ENCODE results near the gene C1QTNF2.
A peak's percentile ranks its signal among the peaks of the same experiment; 100 is the strongest.

The C1QTNF2 gene

DNA sequence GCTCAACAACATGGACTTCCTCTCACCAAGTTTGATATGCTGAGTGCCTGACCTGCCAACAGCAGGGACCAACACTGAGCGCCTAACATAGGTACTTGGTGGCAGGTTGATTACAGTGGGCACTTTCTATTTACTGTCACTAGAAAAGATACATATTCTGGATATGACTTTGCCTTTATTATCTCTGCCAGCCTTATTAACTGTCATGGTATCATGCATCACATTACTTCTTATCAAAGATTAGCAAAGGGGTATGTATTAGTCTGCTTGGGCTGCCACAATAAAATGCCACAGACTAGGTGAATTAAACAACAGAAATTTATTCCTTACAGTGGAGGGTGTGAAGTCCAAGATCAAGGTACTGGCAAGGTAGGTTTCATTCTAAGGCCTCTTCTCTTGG, 14.3 kb upstream of the C1QTNF2 start:
- Histone ChIP-seq H3K9me3 (ENCODE audit: low read length) (peaks cover 9% of the 10 kb centered on the region), H3K36me3 (ENCODE audit: insufficient read depth, low read length) (peaks cover 2% of the 10 kb centered on the region), H3K27me3 (ENCODE audit: insufficient read depth, low read length) (no peaks in the 10 kb centered on the region), H3K4me1 (ENCODE audit: insufficient read depth, low read length) (peaks cover 7% of the 10 kb centered on the region), H3K4me3 (ENCODE audit: low read length) (no peak overlapping the region), H2AFZ (ENCODE audit: low read depth, low read length) (no peak overlapping the region)

- Histone ChIP-seq H3K4me3 (ENCODE audit: low read length) (no peak overlapping the region), H3K36me3 (ENCODE audit: insufficient read depth, low read length) (no peaks in the 10 kb centered on the region), H3K9me3 (ENCODE audit: low read length) (peaks cover 2% of the 10 kb centered on the region), H2AFZ (ENCODE audit: low read depth, low read length) (no peak overlapping the region), H3K4me1 (ENCODE audit: insufficient read depth, low read length) (peaks cover 13% of the 10 kb centered on the region), H3K27me3 (ENCODE audit: insufficient read depth, low read length) (no peaks in the 10 kb centered on the region)
Observed at GRCh38 chr5:160382346-160382745, 11.9 kb upstream of the C1QTNF2 start.

GRCh38 chr5:160380041-160380440, 9.6 kb upstream of the C1QTNF2 start:
- Histone ChIP-seq H2AFZ (ENCODE audit: low read depth, low read length) (no peak overlapping the region), H3K36me3 (ENCODE audit: insufficient read depth, low read length) (no peaks in the 10 kb centered on the region), H3K4me1 (ENCODE audit: insufficient read depth, low read length) (peaks cover 14% of the 10 kb centered on the region), H3K9me3 (ENCODE audit: low read length) (no peaks in the 10 kb centered on the region), H3K4me3 (ENCODE audit: low read length) (no peak overlapping the region), H3K27me3 (ENCODE audit: insufficient read depth, low read length) (no peaks in the 10 kb centered on the region)

GRCh38 chr5:160379511-160379910, 9.1 kb upstream of the C1QTNF2 start:
- Histone ChIP-seq H3K4me1 (ENCODE audit: insufficient read depth, low read length) (peaks cover 17% of the 10 kb centered on the region), H3K27me3 (ENCODE audit: insufficient read depth, low read length) (no peaks in the 10 kb centered on the region), H3K4me3 (ENCODE audit: low read length) (no peak overlapping the region), H3K9me3 (ENCODE audit: low read length) (no peaks in the 10 kb centered on the region), H3K36me3 (ENCODE audit: insufficient read depth, low read length) (no peaks in the 10 kb centered on the region), H2AFZ (ENCODE audit: low read depth, low read length) (no peak overlapping the region)

GRCh38 chr5:160378330-160378729, 7.9 kb upstream of the C1QTNF2 start:
- Histone ChIP-seq H3K36me3 (ENCODE audit: insufficient read depth, low read length) (no peaks in the 10 kb centered on the region), H3K27me3 (ENCODE audit: insufficient read depth, low read length) (no peaks in the 10 kb centered on the region), H3K4me3 (ENCODE audit: low read length) (no peak overlapping the region), H3K9me3 (ENCODE audit: low read length) (no peaks in the 10 kb centered on the region), H2AFZ (ENCODE audit: low read depth, low read length) (no peak overlapping the region), H3K4me1 (ENCODE audit: insufficient read depth, low read length) (peaks cover 17% of the 10 kb centered on the region)

GRCh38 chr5:160377651-160378050, 7.2 kb upstream of the C1QTNF2 start:
- H3K9me3 ChIP-seq (ENCODE audit: low read length) = no peaks in the 10 kb centered on the region
- H3K4me1 ChIP-seq (ENCODE audit: insufficient read depth, low read length) = peaks cover 17% of the 10 kb centered on the region
- H3K27me3 ChIP-seq (ENCODE audit: insufficient read depth, low read length) = no peaks in the 10 kb centered on the region
- H3K4me3 ChIP-seq (ENCODE audit: low read length) = no peak overlapping the region
- no peak overlapping the region for H2AFZ ChIP-seq (ENCODE audit: low read depth, low read length)
- H3K36me3 ChIP-seq (ENCODE audit: insufficient read depth, low read length) = no peaks in the 10 kb centered on the region

DNA sequence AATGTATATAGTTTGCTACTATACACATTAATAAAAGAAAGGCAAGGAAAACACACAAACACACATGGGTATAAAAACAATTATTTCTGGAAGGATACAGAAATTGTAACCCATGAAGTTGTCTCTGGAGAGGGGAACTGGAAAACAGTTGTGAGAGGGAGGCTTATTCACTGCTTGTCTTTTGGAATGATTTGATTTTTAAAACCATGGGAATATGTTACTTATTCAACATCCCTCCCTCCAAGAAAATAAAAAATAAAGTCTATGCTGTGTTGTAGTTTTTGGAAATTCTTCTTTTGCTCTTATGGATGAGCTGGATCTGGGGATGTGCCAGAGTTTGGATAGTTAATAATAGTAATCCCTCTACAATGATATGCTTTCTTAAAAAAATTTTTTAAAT, 6.0 kb upstream of the C1QTNF2 start:
- H3K36me3 ChIP-seq (ENCODE audit: insufficient read depth, low read length) = no peaks in the 10 kb centered on the region

GRCh38 chr5:160375701-160376100, 5.3 kb upstream of the C1QTNF2 start:
- no peak overlapping the region for H2AFZ ChIP-seq (ENCODE audit: low read depth, low read length)
- peaks cover 17% of the 10 kb centered on the region for H3K4me1 ChIP-seq (ENCODE audit: insufficient read depth, low read length)
- no peak overlapping the region for H3K4me3 ChIP-seq (ENCODE audit: low read length)
- peaks cover 3% of the 10 kb centered on the region for H3K27me3 ChIP-seq (ENCODE audit: insufficient read depth, low read length)
- no peaks in the 10 kb centered on the region for H3K36me3 ChIP-seq (ENCODE audit: insufficient read depth, low read length)
- no peaks in the 10 kb centered on the region for H3K9me3 ChIP-seq (ENCODE audit: low read length)

More for the DNA sequence above, 6.0 kb upstream of the C1QTNF2 start:
- Histone ChIP-seq H3K4me1 (ENCODE audit: insufficient read depth, low read length) (peaks cover 17% of the 10 kb centered on the region), H3K4me3 (ENCODE audit: low read length) (no peak overlapping the region), H3K27me3 (ENCODE audit: insufficient read depth, low read length) (peaks cover 3% of the 10 kb centered on the region), H2AFZ (ENCODE audit: low read depth, low read length) (no peak overlapping the region), H3K9me3 (ENCODE audit: low read length) (no peaks in the 10 kb centered on the region)

GRCh38 chr5:160375166-160375565, 4.7 kb upstream of the C1QTNF2 start:
- Histone ChIP-seq H3K36me3 (ENCODE audit: insufficient read depth, low read length) (no peaks in the 10 kb centered on the region), H3K27me3 (ENCODE audit: insufficient read depth, low read length) (peaks cover 3% of the 10 kb centered on the region), H2AFZ (ENCODE audit: low read depth, low read length) (no peak overlapping the region), H3K4me3 (ENCODE audit: low read length) (no peak overlapping the region), H3K9me3 (ENCODE audit: low read length) (no peaks in the 10 kb centered on the region), H3K4me1 (ENCODE audit: insufficient read depth, low read length) (peaks cover 17% of the 10 kb centered on the region)

GRCh38 chr5:160371294-160371693, 868 bp upstream of the C1QTNF2 start:
- Histone ChIP-seq H3K9me3 (ENCODE audit: low read length) (no peaks in the 10 kb centered on the region), H3K4me3 (ENCODE audit: low read length) (no peak overlapping the region), H2AFZ (ENCODE audit: low read depth, low read length) (no peak overlapping the region), H3K4me1 (ENCODE audit: insufficient read depth, low read length) (peaks cover 7% of the 10 kb centered on the region), H3K36me3 (ENCODE audit: insufficient read depth, low read length) (no peaks in the 10 kb centered on the region), H3K27me3 (ENCODE audit: insufficient read depth, low read length) (peaks cover 12% of the 10 kb centered on the region)

- Histone ChIP-seq H3K4me3 (ENCODE audit: low read length) (peak overlapping the region; percentile 30), H3K36me3 (ENCODE audit: insufficient read depth, low read length) (no peaks in the 10 kb centered on the region), H3K27me3 (ENCODE audit: insufficient read depth, low read length) (peaks cover 12% of the 10 kb centered on the region), H3K9me3 (ENCODE audit: low read length) (no peaks in the 10 kb centered on the region), H2AFZ (ENCODE audit: low read depth, low read length) (peak overlapping the region; percentile 54), H3K4me1 (ENCODE audit: insufficient read depth, low read length) (peaks cover 7% of the 10 kb centered on the region)
Observed at GRCh38 chr5:160370713-160371034, 248 bp upstream of the C1QTNF2 start.

DNA sequence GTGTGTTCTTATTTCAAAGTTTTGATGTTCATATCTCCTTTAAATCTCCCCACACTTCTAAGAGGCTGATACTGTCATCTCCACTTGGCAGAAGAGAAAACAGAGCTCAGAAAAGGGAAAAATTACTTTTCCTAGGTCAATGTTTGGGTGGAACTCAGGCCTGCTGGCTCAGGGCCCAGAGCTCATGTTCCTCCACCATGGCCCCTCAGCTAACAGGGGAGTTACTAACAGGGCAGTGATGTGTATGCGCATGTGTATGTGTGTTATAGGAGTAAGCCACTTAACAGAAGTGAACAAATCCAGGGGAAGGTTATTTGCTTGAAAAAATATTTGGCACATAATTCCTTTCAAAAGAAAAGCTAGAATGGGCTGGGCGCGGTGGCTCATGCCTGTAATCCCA, 2.5 kb downstream of the C1QTNF2 start:
- Histone ChIP-seq H3K9me3 (ENCODE audit: low read length) (no peaks in the 10 kb centered on the region), H3K36me3 (ENCODE audit: insufficient read depth, low read length) (no peaks in the 10 kb centered on the region), H3K27me3 (ENCODE audit: insufficient read depth, low read length) (peaks cover 12% of the 10 kb centered on the region), H3K4me1 (ENCODE audit: insufficient read depth, low read length) (peaks cover 15% of the 10 kb centered on the region), H2AFZ (ENCODE audit: low read depth, low read length) (no peak overlapping the region), H3K4me3 (ENCODE audit: low read length) (no peak overlapping the region)

DNA sequence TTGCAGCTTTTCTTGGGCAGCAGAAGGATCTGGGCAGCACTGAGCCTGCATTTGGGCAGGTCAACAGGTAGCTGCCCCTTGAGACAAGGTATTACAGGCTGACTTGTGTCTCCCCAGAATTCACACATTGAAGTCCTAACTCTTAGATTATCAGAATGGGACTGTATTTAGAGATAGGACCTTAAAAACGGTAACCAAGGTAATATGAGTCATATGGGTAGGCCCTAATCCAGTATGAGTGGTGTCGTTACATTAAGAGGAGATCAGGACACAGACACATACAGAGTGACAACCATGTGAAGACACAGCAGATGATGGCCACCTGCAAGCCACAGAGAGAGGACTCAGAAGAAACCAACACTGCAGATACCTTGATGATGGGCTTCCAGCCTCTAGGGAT, 3.2 kb downstream of the C1QTNF2 start:
- Histone ChIP-seq H3K36me3 (ENCODE audit: insufficient read depth, low read length) (no peaks in the 10 kb centered on the region), H3K9me3 (ENCODE audit: low read length) (no peaks in the 10 kb centered on the region), H3K4me3 (ENCODE audit: low read length) (no peak overlapping the region), H2AFZ (ENCODE audit: low read depth, low read length) (no peak overlapping the region), H3K4me1 (ENCODE audit: insufficient read depth, low read length) (peaks cover 16% of the 10 kb centered on the region), H3K27me3 (ENCODE audit: insufficient read depth, low read length) (peaks cover 12% of the 10 kb centered on the region)

GRCh38 chr5:160366230-160366629, 4.2 kb downstream of the C1QTNF2 start:
- no peak overlapping the region for H2AFZ ChIP-seq (ENCODE audit: low read depth, low read length)
- H3K4me3 ChIP-seq (ENCODE audit: low read length) = no peak overlapping the region
- no peaks in the 10 kb centered on the region for H3K36me3 ChIP-seq (ENCODE audit: insufficient read depth, low read length)
- H3K9me3 ChIP-seq (ENCODE audit: low read length) = no peaks in the 10 kb centered on the region
- H3K4me1 ChIP-seq (ENCODE audit: insufficient read depth, low read length) = peaks cover 16% of the 10 kb centered on the region
- H3K27me3 ChIP-seq (ENCODE audit: insufficient read depth, low read length) = peaks cover 9% of the 10 kb centered on the region
